Activated CD4-positive, alpha-beta memory T cell treated with anti-CD3 and anti-CD28 coated beads, Interleukin-2, amount 10 ng/mL, durations not matched to agents 7 days and 5 days (primary cell): ENCODE results near the gene OTOR. TPM values are rescaled to one million over a fixed set of nuclear protein-coding genes. Genes with fewer than 3 reads are reported as not detected.

Source experiments
- CTCF ChIA-PET: fragments of 350-600 bp; sonication (Branson Sonifier 250); formaldehyde crosslinking; loops from one replicate; lab custom pipeline; 2021; ENCODE audit warnings: antibody characterized with exemption, inconsistent platforms; lab: Charles Lee
- POLR2A ChIA-PET: fragments of 350-600 bp; sonication (Branson Sonifier 250); formaldehyde crosslinking; loops from one replicate; lab custom pipeline; 2021; ENCODE audit warnings: antibody characterized with exemption; lab: Charles Lee
- DNase-seq: peaks from one replicate; pipeline ENCODE4 v3.0.0-alpha.2; 2020
- H3K27ac Mint-ChIP-seq: one replicate; pipeline ENCODE4 v1.8.0; 2021; ENCODE audit warnings: mild to moderate bottlenecking, mixed read lengths
- H3K27me3 Mint-ChIP-seq: one replicate; pipeline ENCODE4 v1.8.0; 2021; ENCODE audit warnings: mixed read lengths
- H3K36me3 Mint-ChIP-seq: one replicate; pipeline ENCODE4 v1.8.0; 2021; ENCODE audit warnings: low read depth, mixed read lengths
- H3K4me1 Mint-ChIP-seq: one replicate; pipeline ENCODE4 v1.8.0; 2021; ENCODE audit warnings: mixed read lengths
- H3K4me3 Mint-ChIP-seq: one replicate; pipeline ENCODE4 v1.8.0; 2021; ENCODE audit warnings: mild to moderate bottlenecking, mixed read lengths
- H3K9me3 Mint-ChIP-seq: one replicate; pipeline ENCODE4 v1.8.0; 2021; ENCODE audit warnings: mixed read lengths
- total RNA-seq, 2 experiments: library from RNA; stranded (reverse); gene quantifications; one replicate each; pipeline ENCODE4 v1.2.3, GENCODE V29; 2021

The OTOR gene, protein sequence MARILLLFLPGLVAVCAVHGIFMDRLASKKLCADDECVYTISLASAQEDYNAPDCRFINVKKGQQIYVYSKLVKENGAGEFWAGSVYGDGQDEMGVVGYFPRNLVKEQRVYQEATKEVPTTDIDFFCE
- not detected for total RNA-seq

DNA sequence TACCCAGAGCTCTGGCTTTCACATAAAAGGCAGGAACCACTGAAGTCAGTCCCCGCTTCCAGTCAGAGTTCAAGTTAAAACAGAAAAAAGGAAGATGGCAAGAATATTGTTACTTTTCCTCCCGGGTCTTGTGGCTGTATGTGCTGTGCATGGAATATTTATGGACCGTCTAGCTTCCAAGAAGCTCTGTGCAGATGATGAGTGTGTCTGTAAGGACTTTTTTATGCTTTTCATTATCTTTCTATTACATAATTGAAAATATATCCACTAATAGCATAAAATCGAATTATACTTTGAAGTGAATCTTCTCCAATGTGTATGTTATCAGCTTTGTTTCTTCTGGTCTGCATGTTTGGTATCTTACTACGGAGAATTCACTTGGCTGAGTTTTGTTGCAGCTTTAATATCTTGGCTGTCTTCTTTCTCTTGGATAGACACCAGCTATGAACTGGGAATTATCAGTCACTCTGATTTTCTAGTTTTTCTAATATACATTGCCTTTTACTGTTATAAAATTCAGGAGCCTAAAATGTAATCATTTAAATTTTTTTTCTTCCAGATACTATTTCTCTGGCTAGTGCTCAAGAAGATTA, at the start of gene OTOR:
OTOR (plus strand) TSS at position 51 of the 593 bp plus-strand sequence; CDS start at position 95, 44 bp downstream.
- H3K36me3 Mint-ChIP-seq = no peaks in the 10 kb centered on the region
- H3K9me3 Mint-ChIP-seq = no peaks in the 10 kb centered on the region
- ChIA-PET POLR2A (no interaction called here), CTCF (no interaction called here)
- peaks cover 12% of the 10 kb centered on the region for H3K27me3 Mint-ChIP-seq
- H3K4me1 Mint-ChIP-seq = no peaks in the 10 kb centered on the region
- H3K4me3 Mint-ChIP-seq = no peak within 1 kb of the TSS
- DNase-seq = no peak
- no peak within 1 kb of the TSS for H3K27ac Mint-ChIP-seq

GRCh38 chr20:16699293-16699692, 48.9 kb upstream of the OTOR start:
- H3K27ac Mint-ChIP-seq = no peak overlapping the region
- POLR2A ChIA-PET = no interaction called here
- DNase-seq = no peak
- no peaks in the 10 kb centered on the region for H3K9me3 Mint-ChIP-seq
- no peak overlapping the region for H3K4me3 Mint-ChIP-seq
- H3K4me1 Mint-ChIP-seq = no peaks in the 10 kb centered on the region
- H3K36me3 Mint-ChIP-seq = no peaks in the 10 kb centered on the region
- peaks cover 32% of the 10 kb centered on the region for H3K27me3 Mint-ChIP-seq
- CTCF ChIA-PET = interaction anchor here (1.0 kb wide), 1 partner anchor 105 kb away, joined by 3 read pairs; no protein-coding TSS in a partner anchor

- peak; percentile 50 for DNase-seq
- CTCF ChIA-PET = no interaction called here
Observed at GRCh38 chr20:16701296-16701695, 46.9 kb upstream of the OTOR start.

GRCh38 chr20:16703570-16703969, 44.6 kb upstream of the OTOR start:
- no peak for DNase-seq
- H3K4me1 Mint-ChIP-seq = peaks cover 11% of the 10 kb centered on the region
- H3K36me3 Mint-ChIP-seq = peaks cover 19% of the 10 kb centered on the region
- H3K27ac Mint-ChIP-seq = no peak overlapping the region
- POLR2A ChIA-PET = interaction anchor here (1.0 kb wide), 1 partner anchor 10 kb away, joined by 3 read pairs; no protein-coding TSS in a partner anchor
- H3K27me3 Mint-ChIP-seq = peaks cover 19% of the 10 kb centered on the region
- CTCF ChIA-PET = interaction anchor here (1.2 to 1.4 kb wide), 2 partner anchors 58 to 119 kb away, joined by 3 read pairs; no protein-coding TSS in a partner anchor
- no peak overlapping the region for H3K4me3 Mint-ChIP-seq
- peaks cover 24% of the 10 kb centered on the region for H3K9me3 Mint-ChIP-seq

More at GRCh38 chr20:16701296-16701695, 46.9 kb upstream of the OTOR start:
- Mint-ChIP-seq H3K4me3 (no peak overlapping the region), H3K4me1 (no peaks in the 10 kb centered on the region), H3K9me3 (peaks cover 12% of the 10 kb centered on the region), H3K27ac (no peak overlapping the region), H3K27me3 (peaks cover 32% of the 10 kb centered on the region), H3K36me3 (peaks cover 7% of the 10 kb centered on the region)
- POLR2A ChIA-PET = no interaction called here

GRCh38 chr20:16707674-16708073, 40.5 kb upstream of the OTOR start:
- Mint-ChIP-seq H3K27me3 (peaks cover 18% of the 10 kb centered on the region), H3K9me3 (peaks cover 24% of the 10 kb centered on the region), H3K4me1 (peaks cover 29% of the 10 kb centered on the region), H3K27ac (no peak overlapping the region), H3K4me3 (no peak overlapping the region), H3K36me3 (peaks cover 19% of the 10 kb centered on the region)
- POLR2A ChIA-PET = interaction anchor here (3.6 kb wide), 1 partner anchor 22 kb away, joined by 19 read pairs; the partner anchor contains the start of gene SNRPB2
- CTCF ChIA-PET = no interaction called here
- DNase-seq = no peak

GRCh38 chr20:16708602-16709001, 39.6 kb upstream of the OTOR start:
- CTCF ChIA-PET = interaction anchor here (0.6 to 1.2 kb wide), 3 partner anchors 22 to 30 kb away, joined by 3 to 4 read pairs (median 4); no protein-coding TSS in a partner anchor
- no peak overlapping the region for H3K4me3 Mint-ChIP-seq
- POLR2A ChIA-PET = interaction anchor here (0.7 to 3.6 kb wide), 4 partner anchors 15 to 26 kb away, joined by 3 to 19 read pairs (median 4); partner anchors contain the start of gene SNRPB2
- H3K4me1 Mint-ChIP-seq = peaks cover 29% of the 10 kb centered on the region
- H3K27ac Mint-ChIP-seq = peak overlapping the region; percentile 40
- H3K36me3 Mint-ChIP-seq = peaks cover 19% of the 10 kb centered on the region
- peaks cover 20% of the 10 kb centered on the region for H3K27me3 Mint-ChIP-seq
- H3K9me3 Mint-ChIP-seq = peaks cover 24% of the 10 kb centered on the region
- DNase-seq = no peak

DNA sequence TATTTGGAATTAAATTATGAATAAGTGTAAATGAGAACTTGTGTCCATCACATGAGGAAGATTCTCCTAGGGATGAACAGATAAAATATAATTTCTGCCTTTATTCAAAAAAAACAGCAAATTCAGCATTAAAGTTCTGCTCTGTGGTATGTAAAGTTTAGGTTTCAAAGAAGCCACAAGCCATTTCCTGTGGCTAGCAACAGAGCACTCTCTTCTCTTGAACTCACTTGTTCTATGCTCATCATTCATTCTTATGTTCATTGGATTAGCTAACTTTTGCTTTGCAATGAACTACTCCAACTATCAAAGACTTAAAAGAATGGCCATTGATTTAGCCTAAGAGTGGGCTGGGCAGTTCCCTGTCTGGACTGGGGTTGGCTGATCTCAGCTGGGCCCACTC, 39.1 kb upstream of the OTOR start:
- peak overlapping the region; percentile 40 for H3K27ac Mint-ChIP-seq
- ChIA-PET CTCF (interaction anchor here (0.6 to 1.2 kb wide), 3 partner anchors 22 to 30 kb away, joined by 3 to 4 read pairs (median 4); no protein-coding TSS in a partner anchor), POLR2A (interaction anchor here (1.0 to 3.6 kb wide), 3 partner anchors 21 to 25 kb away, joined by 3 to 19 read pairs (median 4); partner anchors contain the start of gene SNRPB2)
- H3K4me3 Mint-ChIP-seq = peak overlapping the region; percentile 8
- H3K9me3 Mint-ChIP-seq = peaks cover 24% of the 10 kb centered on the region
- DNase-seq = peak; percentile 44
- H3K27me3 Mint-ChIP-seq = peaks cover 20% of the 10 kb centered on the region
- peaks cover 19% of the 10 kb centered on the region for H3K36me3 Mint-ChIP-seq
- H3K4me1 Mint-ChIP-seq = peaks cover 29% of the 10 kb centered on the region

GRCh38 chr20:16710781-16711180, 37.4 kb upstream of the OTOR start:
- H3K4me3 Mint-ChIP-seq = no peak overlapping the region
- peaks cover 12% of the 10 kb centered on the region for H3K36me3 Mint-ChIP-seq
- peaks cover 16% of the 10 kb centered on the region for H3K9me3 Mint-ChIP-seq
- peaks cover 15% of the 10 kb centered on the region for H3K27me3 Mint-ChIP-seq
- no peak for DNase-seq
- H3K4me1 Mint-ChIP-seq = peaks cover 29% of the 10 kb centered on the region
- ChIA-PET POLR2A (interaction anchor here (3.6 kb wide), 1 partner anchor 19 kb away, joined by 19 read pairs; the partner anchor contains the start of gene SNRPB2), CTCF (no interaction called here)
- H3K27ac Mint-ChIP-seq = no peak overlapping the region

GRCh38 chr20:16711661-16712258, 36.4 kb upstream of the OTOR start:
- no peak for DNase-seq
- H3K4me3 Mint-ChIP-seq = no peak overlapping the region
- H3K27ac Mint-ChIP-seq = no peak overlapping the region
- peaks cover 12% of the 10 kb centered on the region for H3K36me3 Mint-ChIP-seq
- H3K4me1 Mint-ChIP-seq = peaks cover 29% of the 10 kb centered on the region
- ChIA-PET POLR2A (interaction anchor here (1.9 kb wide), 1 partner anchor 19 kb away, joined by 8 read pairs; the partner anchor contains the start of gene SNRPB2), CTCF (no interaction called here)
- peaks cover 7% of the 10 kb centered on the region for H3K9me3 Mint-ChIP-seq
- H3K27me3 Mint-ChIP-seq = peaks cover 19% of the 10 kb centered on the region

- Mint-ChIP-seq H3K36me3 (peaks cover 8% of the 10 kb centered on the region), H3K4me3 (no peak overlapping the region), H3K27me3 (peaks cover 19% of the 10 kb centered on the region), H3K27ac (no peak overlapping the region), H3K9me3 (peaks cover 4% of the 10 kb centered on the region), H3K4me1 (peaks cover 28% of the 10 kb centered on the region)
- ChIA-PET CTCF (no interaction called here), POLR2A (interaction anchor here (1.9 kb wide), 1 partner anchor 18 kb away, joined by 8 read pairs; the partner anchor contains the start of gene SNRPB2)
- no peak for DNase-seq
Observed at GRCh38 chr20:16712511-16712947, 35.6 kb upstream of the OTOR start.

GRCh38 chr20:16713066-16713465, 35.1 kb upstream of the OTOR start:
- Mint-ChIP-seq H3K9me3 (no peaks in the 10 kb centered on the region), H3K4me1 (peaks cover 23% of the 10 kb centered on the region), H3K4me3 (no peak overlapping the region), H3K36me3 (peaks cover 4% of the 10 kb centered on the region), H3K27me3 (peaks cover 23% of the 10 kb centered on the region), H3K27ac (no peak overlapping the region)
- POLR2A ChIA-PET = interaction anchor here (1.9 kb wide), 1 partner anchor 17 kb away, joined by 8 read pairs; the partner anchor contains the start of gene SNRPB2
- CTCF ChIA-PET = interaction anchor here (1.1 kb wide), 1 partner anchor 9 kb away, joined by 3 read pairs; no protein-coding TSS in a partner anchor
- DNase-seq = no peak

DNA sequence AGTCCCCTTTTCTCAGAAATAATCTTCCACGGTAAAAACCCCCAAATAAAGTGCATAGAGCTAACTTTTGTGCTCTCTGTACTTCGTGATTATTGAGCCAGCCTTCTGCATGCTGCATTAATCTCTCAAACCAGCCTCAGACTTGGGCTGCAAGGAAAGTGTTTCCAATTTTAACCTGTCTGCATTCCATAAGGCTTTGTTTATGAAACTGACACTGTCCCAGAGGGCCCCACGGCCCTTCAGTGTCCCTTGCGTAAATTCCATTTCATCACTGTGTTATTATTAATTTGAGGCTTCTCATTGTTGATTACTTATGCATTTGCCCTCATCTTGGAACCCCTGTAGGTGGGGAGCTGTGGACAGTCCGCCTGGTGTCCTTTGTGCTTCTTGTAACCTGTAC, 33.9 kb upstream of the OTOR start:
- ChIA-PET POLR2A (interaction anchor here (1.3 kb wide), 1 partner anchor 11 kb away, joined by 3 read pairs; no protein-coding TSS in a partner anchor), CTCF (no interaction called here)
- Mint-ChIP-seq H3K4me3 (no peak overlapping the region), H3K27me3 (peaks cover 33% of the 10 kb centered on the region), H3K4me1 (peaks cover 11% of the 10 kb centered on the region), H3K27ac (no peak overlapping the region), H3K9me3 (no peaks in the 10 kb centered on the region), H3K36me3 (no peaks in the 10 kb centered on the region)
- no peak for DNase-seq
